GM12878 (cell line): ENCODE measurements around the gene JKAMP. TPM values are rescaled to one million over a fixed set of nuclear protein-coding genes. Genes with fewer than 3 reads are reported as not detected.

ENCODE experiments used
- ATAC-seq: fragments of 200-7000 bp; cut with Tn5 transposase; 3 replicates; pipeline ENCODE4 v1.9.1; 2020; ENCODE audit warnings: mild to moderate bottlenecking, moderate library complexity
- BruUV-seq: library from RNA; stranded (reverse); fragments of 400-500 nt; replicated peaks from 2 replicates; lab custom pipeline; 2021; lab: Mats Ljungman, UMichigan
- CTCF ChIA-PET: fragments of 300-600 bp; sonication (Branson Sonifier 250); formaldehyde crosslinking; extraction: SDS; loops from one replicate; lab custom pipeline; 2021; ENCODE audit warnings: inconsistent platforms; lab: Yijun Ruan, JAX
- POLR2A ChIA-PET: fragments of 350-600 bp; formaldehyde crosslinking; extraction: SDS; loops from one replicate; lab custom pipeline; 2021; ENCODE audit warnings: inconsistent platforms; lab: Charles Lee
- RAD21 ChIA-PET: fragments of 300-600 bp; sonication (Branson Sonifier 250); formaldehyde crosslinking; loops from one replicate; lab custom pipeline; 2023; ENCODE audit warnings: antibody characterized with exemption; ENCODE audit not compliant: unreplicated experiment; lab: Charles Lee
- SMC1A ChIA-PET: fragments of 300-600 bp; sonication (Branson Sonifier 250); formaldehyde crosslinking; loops from one replicate; lab custom pipeline; 2023; ENCODE audit not compliant: unreplicated experiment, uncharacterized antibody; lab: Charles Lee
- DNase-seq: peaks from one replicate; pipeline ENCODE4 v3.0.0-alpha.2; 2011; ENCODE audit warnings: low read depth, low spot score
- FAIRE-seq: peaks from 3 replicates; lab custom pipeline; 2011; peaks lifted over from hg19 to GRCh38; lab: Jason Lieb, UNC
- H2AFZ ChIP-seq: 2 replicates; pipeline ENCODE4 v1.6.0; 2011; ENCODE audit warnings: low read depth, low read length, control low read depth; ENCODE audit not compliant: control insufficient read depth
- H3K27ac ChIP-seq: 2 replicates; pipeline ENCODE4 v1.5.1; 2011; ENCODE audit warnings: control low read depth; ENCODE audit not compliant: control insufficient read depth, insufficient read depth
- H3K27me3 ChIP-seq, 2 experiments: replicated peaks in 1 of 2; 2 replicates each; pipeline versions ENCODE4 v1.6.0 to v1.6.1; 2011; ENCODE audit warnings: low read length in 1 of 2; ENCODE audit not compliant: control insufficient read depth in 2 of 2, insufficient read depth in 2 of 2
- H3K36me3 ChIP-seq, 2 experiments: 2 replicates each; pipeline ENCODE4 v1.5.1; 2011; ENCODE audit warnings: low read length in 1 of 2; ENCODE audit not compliant: control insufficient read depth in 2 of 2, insufficient read depth in 2 of 2
- H3K4me1 ChIP-seq: 2 replicates; pipeline ENCODE4 v1.6.1; 2011; ENCODE audit warnings: mild to moderate bottlenecking, low read length, moderate library complexity, mixed read lengths; ENCODE audit not compliant: control insufficient read depth, insufficient read depth
- H3K4me2 ChIP-seq: 2 replicates; pipeline ENCODE4 v1.6.0; 2011; ENCODE audit warnings: control low read depth; ENCODE audit not compliant: control insufficient read depth, insufficient read depth
- H3K4me3 ChIP-seq: fragments of 200-600 bp; sonication (generic); 2 replicates; pipeline ENCODE4 v1.5.1; 2016
- H3K79me2 ChIP-seq: 2 replicates; pipeline ENCODE4 v1.6.0; 2011; ENCODE audit warnings: low read length; ENCODE audit not compliant: control insufficient read depth, insufficient read depth
- H3K9ac ChIP-seq: 2 replicates; pipeline ENCODE4 v1.8.0; 2011; ENCODE audit warnings: low read length, control low read depth, mixed read lengths; ENCODE audit not compliant: control insufficient read depth, insufficient read depth
- H3K9me3 ChIP-seq: replicated peaks from 3 replicates; pipeline ENCODE4 v1.5.1; 2011; ENCODE audit warnings: mild to moderate bottlenecking, low read length; ENCODE audit not compliant: control insufficient read depth, insufficient read depth
- H4K20me1 ChIP-seq: 2 replicates; pipeline ENCODE4 v1.6.0; 2011; ENCODE audit not compliant: control insufficient read depth, insufficient read depth
- BCL11A ChIP-seq: IDR thresholded peaks from 2 replicates; pipeline ENCODE4 v1.6.1; 2011; ENCODE audit warnings: low read depth, low read length
- BHLHE40 ChIP-seq, 2 experiments: fragments of 450-650 bp in 1 of 2; IDR thresholded peaks; 2 replicates each; pipeline ENCODE4 v1.6.1; 2011 to 2017; ENCODE audit warnings: low read depth in 2 of 2, borderline replicate concordance in 1 of 2, improper control_type of control experiment in 1 of 2, low read length in 1 of 2, mild to moderate bottlenecking in 1 of 2
- BMI1 ChIP-seq: fragments of 450-650 bp; IDR thresholded peaks from 2 replicates; pipeline ENCODE4 v1.6.1; 2016; ENCODE audit warnings: mild to moderate bottlenecking, moderate library complexity, borderline replicate concordance
- CREB1 ChIP-seq: IDR thresholded peaks from 2 replicates; pipeline ENCODE4 v1.6.1; 2012; ENCODE audit warnings: low read depth, mild to moderate bottlenecking, inconsistent platforms
- CUX1 ChIP-seq: IDR thresholded peaks from 2 replicates; pipeline ENCODE4 v1.6.1; 2012; ENCODE audit warnings: improper control_type of control experiment, low read depth, low read length; ENCODE audit not compliant: insufficient replicate concordance
- EED ChIP-seq: sonication (generic); IDR thresholded peaks from 2 replicates; pipeline ENCODE4 v1.6.1; 2016; ENCODE audit warnings: antibody characterized with exemption, low read depth
- EGR1 ChIP-seq, 2 experiments: IDR thresholded peaks; 1 replicate in 1 of 2; 2 replicates in 1 of 2; pipeline ENCODE4 v1.6.1; 2011 to 2012; ENCODE audit warnings: low read depth in 2 of 2, low read length in 2 of 2, borderline replicate concordance in 1 of 2, mild to moderate bottlenecking in 1 of 2, moderate library complexity in 1 of 2
- FOXM1 ChIP-seq: IDR thresholded peaks from 2 replicates; pipeline ENCODE4 v1.6.1; 2012; ENCODE audit warnings: low read depth, mild to moderate bottlenecking, inconsistent platforms, low read length, moderate library complexity
- GATAD2B ChIP-seq: fragments of 450-650 bp; conservative IDR thresholded peaks from 2 replicates; pipeline ENCODE4 v1.6.1; 2017; ENCODE audit warnings: low read depth, mild to moderate bottlenecking, moderate library complexity
- IRF4 ChIP-seq: IDR thresholded peaks from 2 replicates; pipeline ENCODE4 v1.6.1; 2011; ENCODE audit warnings: low read depth, low read length
- KDM1A ChIP-seq: fragments of 200-600 bp; sonication (generic); IDR thresholded peaks from 2 replicates; pipeline ENCODE4 v1.6.1; 2016; ENCODE audit warnings: borderline replicate concordance
- MEF2A ChIP-seq: IDR thresholded peaks from 2 replicates; pipeline ENCODE4 v1.6.1; 2011; ENCODE audit warnings: low read depth, mild to moderate bottlenecking, low read length, moderate library complexity; ENCODE audit not compliant: insufficient read depth
- PML ChIP-seq: IDR thresholded peaks from 2 replicates; pipeline ENCODE4 v1.6.1; 2012; ENCODE audit warnings: low read length, inconsistent platforms
- RELB ChIP-seq: fragments of 450-650 bp; IDR thresholded peaks from 2 replicates; pipeline ENCODE4 v1.6.1; 2017; ENCODE audit warnings: low read depth, mild to moderate bottlenecking, moderate library complexity
- SRF ChIP-seq, 2 experiments: IDR thresholded peaks; 2 replicates each; pipeline ENCODE4 v1.6.1; 2011; ENCODE audit warnings: low read depth in 2 of 2, low read length in 2 of 2, mild to moderate bottlenecking in 1 of 2, moderate library complexity in 1 of 2
- ZNF207 ChIP-seq: fragments of 450-650 bp; IDR thresholded peaks from 2 replicates; pipeline ENCODE4 v1.6.1; 2014; ENCODE audit warnings: antibody characterized with exemption, mild to moderate bottlenecking, borderline replicate concordance
- ZNF217 ChIP-seq: fragments of 450-650 bp; IDR thresholded peaks from 2 replicates; pipeline ENCODE4 v1.6.1; 2017; ENCODE audit warnings: antibody characterized with exemption, mild to moderate bottlenecking
- ZNF274 ChIP-seq: IDR thresholded peaks from one replicate; pipeline ENCODE4 v1.8.0; 2011; ENCODE audit not compliant: insufficient read length, insufficient read depth
- WGBS: methylation state at CpG from one replicate; pipeline ENCODE4 v1.1.6; 2016; ENCODE audit warnings: low lambda C conversion rate; ENCODE audit not compliant: insufficient replicate concordance, insufficient coverage; ENCODE audit errors: missing lambda C conversion rate; 5-methylcytosine and 5-hydroxymethylcytosine counted together
- in situ Hi-C: fragments of 300-500 bp; cut with MboI; formaldehyde crosslinking; loops from 9 replicates; pipeline ENCODE4 v1.14.3; 2018; ENCODE audit warnings: mixed read lengths
- intact Hi-C: fragments of 100-400 bp; cut with micrococcal nuclease; formaldehyde crosslinking; loops from one replicate; pipeline ENCODE4 v1.14.2; 2022; ENCODE audit not compliant: unreplicated experiment
- polyA plus RNA-seq, 11 experiments: library from polyadenylated mRNA; depleted of rRNA in 4 of 11; unstranded in 6 of 11; stranded (reverse) in 5 of 11; fragments of >200 nt; fragmentation: Nextera tagmentation in 4 of 11; fragmentation: Illumina TruSeq in 1 of 11; extraction: Ambion mirVana in 4 of 11; extraction: Trizol in 1 of 11; gene quantifications; 1 replicate in 1 of 11; 2 replicates in 10 of 11; pipeline versions ENCODE4 v1.2.1 to v1.2.3, GENCODE V29; 2011 to 2016; ENCODE audit warnings: inconsistent platforms in 2 of 11, missing spikeins in 2 of 11, low read depth in 1 of 11
- total RNA-seq, 4 experiments: library from RNA; depleted of rRNA in 3 of 4; stranded (reverse); fragments of >200 nt in 3 of 4; fragmentation: Illumina TruSeq in 1 of 4; extraction: Trizol in 1 of 4; gene quantifications; 2 replicates each; pipeline versions ENCODE4 v1.2.1 to v1.2.3, GENCODE V29; 2013 to 2021

JKAMP gene
- total and polyA plus RNA-seq, 10 of the 15 experiments (the other 5 are each of a cell fraction or from before 2014, with no cell fraction given): 18.2 to 129 (median 46.6) TPM

DNA sequence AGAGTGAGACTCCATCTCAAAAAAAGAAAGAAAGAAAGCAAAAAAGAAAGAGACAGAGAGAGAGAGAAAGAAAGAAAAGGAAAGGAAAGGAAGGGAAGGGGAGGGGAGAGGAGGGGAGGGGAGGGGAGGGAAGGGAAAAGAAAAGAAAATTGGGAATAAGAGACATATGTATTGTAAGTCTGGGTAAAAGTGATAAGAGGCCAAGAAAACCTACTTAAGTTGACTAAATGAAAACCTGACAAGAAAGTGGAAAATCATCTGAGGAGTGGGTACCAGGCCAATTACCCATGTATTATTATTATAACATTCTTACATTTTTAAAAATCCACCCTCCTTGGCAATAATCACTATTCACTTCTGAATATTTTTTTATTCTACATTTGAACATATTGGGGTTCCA lies 46.0 kb downstream of the JKAMP start (continued):
- no peak for TF ChIP-seq CUX1
- no peak for TF ChIP-seq SRF (IDR thresholded peaks at IDR 0.05; ENCODE audit: low read depth in 2 of 2, low read length in 2 of 2)
- TF ChIP-seq EED: no peak

DNA sequence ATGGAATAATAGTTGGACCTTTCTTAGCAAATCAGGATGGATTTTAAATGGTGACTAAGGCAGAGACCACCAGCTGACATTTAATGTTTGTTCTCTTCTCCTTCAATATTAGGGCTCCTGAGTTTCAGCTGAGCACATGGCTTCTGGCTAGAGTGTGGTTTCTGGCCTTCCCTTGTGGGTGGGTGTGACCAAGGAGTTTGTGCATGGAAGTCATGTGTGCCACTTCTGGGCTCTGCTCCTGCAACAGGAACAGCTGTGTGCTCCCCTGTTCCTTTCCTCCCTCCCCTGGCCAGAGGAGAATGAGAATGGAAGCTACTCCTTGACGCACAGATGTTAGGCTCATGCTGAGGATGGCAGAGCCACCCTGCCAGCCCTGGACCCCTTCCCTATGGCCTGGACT lies 48.1 kb downstream of the JKAMP start:
- Histone ChIP-seq H3K79me2 (no peaks in the 10 kb centered on the region), H4K20me1 (no peaks in the 10 kb centered on the region), H3K4me2 (no peak overlapping the region), H3K27me3 (no peaks in the 10 kb centered on the region; a peak in 2 of 4 replicates), H3K36me3 (no peaks in the 10 kb centered on the region), H3K4me3 (no peak overlapping the region), H3K9ac (no peak overlapping the region), H2AFZ (no peak overlapping the region), H3K9me3 (no peaks in the 10 kb centered on the region), H3K27ac (no peak overlapping the region), H3K4me1 (no peaks in the 10 kb centered on the region)
- in situ Hi-C loops: no loop called here
- DNase-seq (no peak), ATAC-seq (no peak), FAIRE-seq (no peak)
- ChIA-PET RAD21 (no interaction called here), POLR2A (no interaction called here), SMC1A (no interaction called here), CTCF (no interaction called here)
- BruUV-seq: no TSS peak
- 67% methylated on average over 1 of the region's 1 CpG for WGBS
- intact Hi-C loops: no loop called here
- TF ChIP-seq CREB1 (no peak), BMI1 (no peak), PML (no peak), BCL11A (no peak), ZNF207 (no peak), ZNF274 (no peak), GATAD2B (no peak), IRF4 (no peak), RELB (no peak), KDM1A (no peak), MEF2A (no peak), EGR1 (IDR thresholded peaks at IDR 0.05; ENCODE audit: borderline replicate concordance in 1 of 2, low read depth in 2 of 2, low read length in 2 of 2) (no peak), FOXM1 (no peak), ZNF217 (no peak), BHLHE40 (IDR thresholded peaks at IDR 0.05; ENCODE audit: borderline replicate concordance in 1 of 2, low read depth in 2 of 2, low read length in 1 of 2) (no peak)
